Omental fat pad (tissue), 4 donors: Measurements from ENCODE around the gene PPP1R14B. TPM values are rescaled to one million over a fixed set of nuclear protein-coding genes. Genes with fewer than 3 reads are reported as not detected.
A peak's percentile ranks its signal among the peaks of the same experiment; 100 is the strongest.

Experiments
- ATAC-seq: fragments of 150-250 bp; one replicate; pipeline ENCODE4 v1.9.1; 2016; ENCODE audit warnings: mild to moderate bottlenecking, moderate library complexity; ENCODE audit not compliant: low FRiP score
- DNase-seq: peaks from one replicate; pipeline ENCODE4 v3.0.0-alpha.2; 2019; ENCODE audit warnings: low spot score
- total RNA-seq, 4 donors: library from RNA; depleted of rRNA; stranded (reverse); fragments of >200 nt; gene quantifications; one replicate each; pipeline ENCODE4 v1.1.0, GENCODE V29; 2016
- TF ChIP-seq, protein P1 (sequence below), 3 donors: fragments of 450-650 bp; IDR thresholded peaks; one replicate each; pipeline ENCODE4 v1.5.1; 2016 to 2017; ENCODE audit warnings: antibody characterized with exemption in 3 of 3, mild to moderate bottlenecking in 3 of 3, moderate library complexity in 2 of 3

PPP1R14B gene
- total RNA-seq, 4 donors from 2014 or later: 95.0 to 140 (median 97.9) TPM

DNA sequence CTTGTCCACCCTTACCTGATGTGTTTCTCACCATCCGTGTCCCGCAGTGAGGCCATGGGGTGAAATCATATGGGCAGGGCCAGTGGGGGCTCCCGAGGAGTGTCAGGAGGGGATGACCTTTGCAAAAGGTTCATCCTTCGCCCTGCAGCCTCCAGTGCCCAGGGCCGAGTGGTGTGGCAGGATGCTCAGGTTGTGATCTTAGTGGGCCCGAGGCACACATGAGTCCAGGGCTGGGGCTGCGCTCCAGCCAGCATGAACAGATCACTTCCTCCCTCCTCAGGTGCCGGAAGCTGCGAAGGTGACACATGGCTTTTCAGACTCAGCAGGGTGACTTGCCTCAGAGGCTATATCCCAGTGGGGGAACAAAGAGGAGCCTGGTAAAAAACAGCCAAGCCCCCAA lies 8.7 kb downstream of the PPP1R14B start:
- no peak for ATAC-seq
- TF ChIP-seq, protein P1, sequence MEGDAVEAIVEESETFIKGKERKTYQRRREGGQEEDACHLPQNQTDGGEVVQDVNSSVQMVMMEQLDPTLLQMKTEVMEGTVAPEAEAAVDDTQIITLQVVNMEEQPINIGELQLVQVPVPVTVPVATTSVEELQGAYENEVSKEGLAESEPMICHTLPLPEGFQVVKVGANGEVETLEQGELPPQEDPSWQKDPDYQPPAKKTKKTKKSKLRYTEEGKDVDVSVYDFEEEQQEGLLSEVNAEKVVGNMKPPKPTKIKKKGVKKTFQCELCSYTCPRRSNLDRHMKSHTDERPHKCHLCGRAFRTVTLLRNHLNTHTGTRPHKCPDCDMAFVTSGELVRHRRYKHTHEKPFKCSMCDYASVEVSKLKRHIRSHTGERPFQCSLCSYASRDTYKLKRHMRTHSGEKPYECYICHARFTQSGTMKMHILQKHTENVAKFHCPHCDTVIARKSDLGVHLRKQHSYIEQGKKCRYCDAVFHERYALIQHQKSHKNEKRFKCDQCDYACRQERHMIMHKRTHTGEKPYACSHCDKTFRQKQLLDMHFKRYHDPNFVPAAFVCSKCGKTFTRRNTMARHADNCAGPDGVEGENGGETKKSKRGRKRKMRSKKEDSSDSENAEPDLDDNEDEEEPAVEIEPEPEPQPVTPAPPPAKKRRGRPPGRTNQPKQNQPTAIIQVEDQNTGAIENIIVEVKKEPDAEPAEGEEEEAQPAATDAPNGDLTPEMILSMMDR (IDR thresholded peaks at IDR 0.05): no peak
- DNase-seq: no peak

- TF ChIP-seq, protein P1 (IDR thresholded peaks at IDR 0.05): no peak
- DNase-seq: no peak
- no peak for ATAC-seq
Observed at GRCh38 chr11:64237484-64237951, 9.2 kb downstream of the PPP1R14B start.

DNA sequence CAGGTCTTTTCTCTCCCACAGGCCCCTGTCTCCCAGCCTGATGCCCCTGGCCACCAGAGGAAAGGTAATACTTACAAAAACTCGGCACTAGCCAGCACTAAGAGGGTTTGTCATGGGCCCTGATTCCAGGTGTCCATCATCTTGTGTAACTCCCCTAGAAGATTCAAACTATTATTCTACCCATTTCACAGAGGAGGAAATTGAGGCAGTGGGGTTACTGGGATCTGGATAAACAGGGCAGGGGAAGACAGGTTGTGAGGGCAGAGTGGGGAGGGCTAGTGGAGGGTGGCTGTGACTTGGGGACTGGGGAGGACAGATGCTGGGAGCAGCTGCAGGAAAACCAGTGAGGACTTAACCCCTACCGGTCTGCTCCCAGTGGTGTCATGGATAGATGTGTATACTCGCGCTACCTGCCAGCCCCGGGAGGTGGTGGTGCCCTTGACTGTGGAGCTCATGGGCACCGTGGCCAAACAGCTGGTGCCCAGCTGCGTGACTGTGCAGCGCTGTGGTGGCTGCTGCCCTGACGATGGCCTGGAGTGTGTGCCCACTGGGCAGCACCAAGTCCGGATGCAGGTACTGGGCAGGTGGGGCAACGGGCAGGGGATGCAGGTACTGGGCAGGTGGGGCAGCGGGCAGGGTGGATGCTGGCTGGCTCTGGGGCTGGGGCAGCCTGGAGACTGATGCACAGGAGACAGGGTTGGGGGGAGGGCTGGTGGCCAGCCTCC lies 11.1 kb downstream of the PPP1R14B start:
- DNase-seq: no peak
- TF ChIP-seq, protein P1 (IDR thresholded peaks at IDR 0.05): no peak
- no peak for ATAC-seq

DNA sequence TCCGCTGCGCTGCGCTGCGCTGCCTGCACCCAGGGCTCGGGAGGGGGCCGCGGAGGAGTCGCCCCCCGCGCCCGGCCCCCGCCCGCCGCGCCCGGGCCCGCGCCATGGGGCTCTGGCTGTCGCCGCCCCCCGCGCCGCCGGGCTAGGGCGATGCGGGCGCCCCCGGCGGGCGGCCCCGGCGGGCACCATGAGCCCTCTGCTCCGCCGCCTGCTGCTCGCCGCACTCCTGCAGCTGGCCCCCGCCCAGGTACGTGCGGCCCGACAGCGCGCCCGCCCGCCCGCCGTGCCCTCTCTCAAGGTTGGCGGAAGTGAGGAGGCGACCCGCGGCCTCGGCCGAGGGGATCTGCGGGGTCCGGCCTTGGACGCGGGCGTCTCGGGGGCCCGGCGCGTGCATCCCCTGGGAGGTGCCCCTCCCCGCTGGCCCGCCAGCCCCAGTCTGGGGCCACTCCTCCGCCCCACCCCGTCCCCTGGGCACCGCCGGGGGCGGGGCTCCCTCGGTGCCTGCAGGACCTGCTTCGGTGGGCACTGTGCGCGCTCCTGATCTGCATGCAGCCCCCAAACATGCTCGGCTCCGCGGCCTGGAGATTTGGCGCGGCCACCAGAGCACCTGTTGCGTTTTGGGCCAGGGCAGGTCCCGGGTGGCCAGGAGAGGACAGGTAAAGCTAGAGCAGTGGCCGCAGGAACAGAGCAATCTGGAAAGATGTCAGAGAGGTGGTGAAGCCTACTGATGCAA lies 11.9 kb downstream of the PPP1R14B start:
- TF ChIP-seq, protein P1 (IDR thresholded peaks at IDR 0.05): no peak
- no peak for DNase-seq
- peak; percentile 24 for ATAC-seq

DNA sequence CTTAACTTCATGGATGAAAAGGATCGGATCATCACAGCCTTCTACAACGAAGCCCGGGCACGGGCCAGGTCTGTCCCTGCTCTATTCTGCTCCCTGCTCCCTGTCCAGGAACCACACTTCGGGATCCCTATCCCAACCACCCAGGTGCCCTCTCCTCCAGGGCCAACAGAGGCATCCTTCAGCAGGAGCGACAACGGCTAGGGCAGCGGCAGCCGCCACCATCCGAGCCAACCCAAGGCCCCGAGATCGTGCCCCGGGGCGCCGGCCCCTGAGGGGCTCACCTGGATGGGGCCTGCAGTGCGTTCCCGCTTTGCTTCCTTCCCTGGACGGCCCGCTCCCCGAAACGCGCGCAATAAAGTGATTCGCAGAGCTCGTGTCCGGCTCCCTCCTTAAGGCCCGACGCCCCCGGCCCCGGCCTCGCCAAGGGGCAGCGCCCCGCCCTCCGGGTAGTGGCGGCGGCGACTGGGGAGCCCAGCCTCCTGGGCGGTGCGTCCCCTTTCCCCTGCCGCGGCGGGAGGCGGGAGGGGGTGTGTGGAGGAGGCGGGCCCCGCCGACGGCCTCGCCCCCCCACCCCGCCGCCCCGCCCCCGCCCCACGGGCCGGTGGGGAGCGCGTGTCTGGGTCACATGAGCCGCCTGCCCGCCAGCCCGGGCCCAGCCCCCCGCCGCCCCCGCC lies 12.7 kb downstream of the PPP1R14B start, which contains the start of gene VEGFB:
Gene VEGFB, plus strand, starts transcription at position 672 of the 674 bp plus-strand sequence. CDS start 250 bp downstream, outside the sequence.
- no peak for DNase-seq
- peak; percentile 54 for ATAC-seq
- TF ChIP-seq, protein P1 (IDR thresholded peaks at IDR 0.05): no peak

DNA sequence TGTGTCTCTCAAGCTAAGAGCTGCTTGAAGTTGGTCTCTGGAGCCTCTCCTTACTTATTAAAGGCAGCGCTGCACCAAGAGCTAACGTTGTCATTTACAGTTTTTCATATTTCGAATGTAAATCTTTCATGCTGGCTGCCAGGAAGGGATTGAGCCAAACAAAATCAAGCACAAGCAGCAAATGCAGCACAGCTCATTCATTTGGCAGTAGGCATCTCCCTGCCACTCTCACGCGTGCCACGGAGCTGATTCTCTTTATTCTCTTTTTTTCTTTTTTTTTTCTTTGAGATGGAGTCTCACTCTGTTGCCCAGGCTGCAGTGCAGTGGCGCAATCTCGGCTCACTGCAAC lies 13.8 kb downstream of the PPP1R14B start:
- ATAC-seq (no peak), DNase-seq (no peak)
- TF ChIP-seq, protein P1 (IDR thresholded peaks at IDR 0.05): no peak
